H9 (cell line): ENCODE results near the gene TCAF1. TPM values are rescaled to one million over a fixed set of nuclear protein-coding genes. Genes with fewer than 3 reads are reported as not detected.

ENCODE experiments used
- DNase-seq: peaks from one replicate; pipeline ENCODE4 v3.0.0-alpha.2; 2017
- H2AFZ ChIP-seq: one replicate; pipeline ENCODE4 v1.6.1; 2013; ENCODE audit warnings: mild to moderate bottlenecking, low read length, control low read depth, moderate library complexity
- H2AK5ac ChIP-seq: 2 replicates; pipeline ENCODE4 v1.6.1; 2013; ENCODE audit warnings: low read length, control low read depth, mixed read lengths; ENCODE audit not compliant: insufficient read length
- H2BK120ac ChIP-seq: one replicate; pipeline ENCODE4 v1.6.1; 2013; ENCODE audit warnings: low read depth, mild to moderate bottlenecking, low read length, control low read depth, inconsistent platforms; ENCODE audit not compliant: poor library complexity, severe bottlenecking
- H2BK12ac ChIP-seq: 2 replicates; pipeline ENCODE4 v1.6.1; 2013; ENCODE audit warnings: low read length, control low read depth, mixed read lengths, low read depth; ENCODE audit not compliant: insufficient read length
- H2BK15ac ChIP-seq: 2 replicates; pipeline ENCODE4 v1.6.1; 2013; ENCODE audit warnings: low read depth, low read length, control low read depth
- H2BK20ac ChIP-seq: one replicate; pipeline ENCODE4 v1.6.1; 2013; ENCODE audit warnings: low read depth, mild to moderate bottlenecking, low read length, control low read depth, inconsistent platforms; ENCODE audit not compliant: poor library complexity, severe bottlenecking
- H2BK5ac ChIP-seq: 2 replicates; pipeline ENCODE4 v1.6.1; 2013; ENCODE audit warnings: low read length, control low read depth, mixed read lengths; ENCODE audit not compliant: insufficient read length
- H3K14ac ChIP-seq: 2 replicates; pipeline ENCODE4 v1.6.1; 2013; ENCODE audit warnings: low read length, control low read depth; ENCODE audit not compliant: insufficient read depth
- H3K18ac ChIP-seq: 2 replicates; pipeline ENCODE4 v1.6.1; 2013; ENCODE audit warnings: low read depth, mild to moderate bottlenecking, mixed read lengths, low read length, control low read depth; ENCODE audit not compliant: insufficient read length
- H3K23ac ChIP-seq: 2 replicates; pipeline ENCODE4 v1.6.1; 2013; ENCODE audit warnings: low read length, control low read depth, mixed read lengths, low read depth; ENCODE audit not compliant: insufficient read length
- H3K23me2 ChIP-seq: 2 replicates; pipeline ENCODE4 v1.6.1; 2013; ENCODE audit warnings: low read depth, mild to moderate bottlenecking, mixed read lengths, low read length, control low read depth; ENCODE audit not compliant: insufficient read length, poor library complexity, severe bottlenecking
- H3K27ac ChIP-seq: 2 replicates; pipeline ENCODE4 v1.5.1; 2013; ENCODE audit warnings: low read length, control low read depth, mixed read lengths, low read depth; ENCODE audit not compliant: insufficient read length
- H3K27me3 ChIP-seq: 2 replicates; pipeline ENCODE4 v1.6.1; 2013; ENCODE audit warnings: low read length, control low read depth, inconsistent platforms; ENCODE audit not compliant: insufficient read depth
- H3K4ac ChIP-seq: 2 replicates; pipeline ENCODE4 v1.6.1; 2013; ENCODE audit warnings: low read depth, mild to moderate bottlenecking, control low read depth, inconsistent platforms, low read length, moderate library complexity
- H3K4me1 ChIP-seq: 2 replicates; pipeline ENCODE4 v1.6.1; 2013; ENCODE audit warnings: low read length, control low read depth, inconsistent platforms; ENCODE audit not compliant: insufficient read depth
- H3K4me2 ChIP-seq: 2 replicates; pipeline ENCODE4 v1.6.1; 2013; ENCODE audit warnings: low read length, control low read depth, mixed read lengths; ENCODE audit not compliant: insufficient read length, insufficient read depth
- H3K56ac ChIP-seq: 2 replicates; pipeline ENCODE4 v1.6.1; 2013; ENCODE audit warnings: low read depth, mild to moderate bottlenecking, mixed read lengths, low read length, control low read depth; ENCODE audit not compliant: insufficient read length
- H3K79me1 ChIP-seq: 2 replicates; pipeline ENCODE4 v1.6.1; 2013; ENCODE audit warnings: low read depth, mild to moderate bottlenecking, moderate library complexity, low read length, control low read depth, inconsistent platforms; ENCODE audit not compliant: insufficient read depth, poor library complexity, severe bottlenecking
- H3K79me2 ChIP-seq: 2 replicates; pipeline ENCODE4 v1.6.1; 2013; ENCODE audit warnings: low read length, control low read depth, inconsistent platforms; ENCODE audit not compliant: insufficient read depth
- H3K9ac ChIP-seq: 2 replicates; pipeline ENCODE4 v1.6.1; 2013; ENCODE audit warnings: low read length, control low read depth, mixed read lengths; ENCODE audit not compliant: insufficient read length; ENCODE audit errors: extremely low read depth
- H3K9me3 ChIP-seq: one replicate; pipeline ENCODE4 v1.6.1; 2013; ENCODE audit warnings: low read depth, low read length, inconsistent platforms; ENCODE audit not compliant: control insufficient read depth
- H3T11ph ChIP-seq: one replicate; pipeline ENCODE4 v1.6.1; 2013; ENCODE audit warnings: mild to moderate bottlenecking, low read length, control low read depth, inconsistent platforms
- H4K20me1 ChIP-seq: one replicate; pipeline ENCODE4 v1.6.1; 2013; ENCODE audit not compliant: control insufficient read depth, insufficient read length, insufficient read depth
- H4K5ac ChIP-seq: 2 replicates; pipeline ENCODE4 v1.6.1; 2013; ENCODE audit warnings: low read depth, mild to moderate bottlenecking, mixed read lengths, low read length, control low read depth; ENCODE audit not compliant: insufficient read length
- H4K8ac ChIP-seq: replicated peaks from 2 replicates; pipeline ENCODE4 v1.6.1; 2013; ENCODE audit warnings: low read length, control low read depth, mixed read lengths, low read depth; ENCODE audit not compliant: insufficient read length
- H4K91ac ChIP-seq: 2 replicates; pipeline ENCODE4 v1.6.1; 2013; ENCODE audit warnings: low read depth, mild to moderate bottlenecking, moderate library complexity, mixed read lengths, low read length, control low read depth; ENCODE audit not compliant: insufficient read length
- H3K27ac Mint-ChIP-seq, 3 experiments: 2 replicates in 2 of 3; 3 replicates in 1 of 3; pipeline ENCODE4 v1.8.0; 2020 to 2021; ENCODE audit warnings: mixed read lengths in 3 of 3, mild to moderate bottlenecking in 1 of 3, moderate library complexity in 1 of 3
- H3K27me3 Mint-ChIP-seq: 2 replicates; pipeline ENCODE4 v1.8.0; 2021; ENCODE audit warnings: low read depth, mild to moderate bottlenecking, moderate library complexity, mixed read lengths
- H3K36me3 Mint-ChIP-seq, 3 experiments: 2 replicates in 2 of 3; 3 replicates in 1 of 3; pipeline ENCODE4 v1.8.0; 2020 to 2021; ENCODE audit warnings: low read depth in 3 of 3, mixed read lengths in 3 of 3; ENCODE audit not compliant: insufficient read depth in 1 of 3
- H3K4me1 Mint-ChIP-seq, 2 experiments: 2 replicates each; pipeline ENCODE4 v1.8.0; 2020; ENCODE audit warnings: mixed read lengths in 2 of 2
- H3K4me3 Mint-ChIP-seq, 2 experiments: 2 replicates in 1 of 2; 3 replicates in 1 of 2; pipeline ENCODE4 v1.8.0; 2020 to 2021; ENCODE audit warnings: mild to moderate bottlenecking in 2 of 2, mixed read lengths in 2 of 2, moderate library complexity in 1 of 2
- H3K9me3 Mint-ChIP-seq, 2 experiments: 2 replicates in 1 of 2; 3 replicates in 1 of 2; pipeline ENCODE4 v1.8.0; 2020; ENCODE audit warnings: mild to moderate bottlenecking in 2 of 2, mixed read lengths in 2 of 2, moderate library complexity in 1 of 2
- CTCF ChIP-seq: fragments of 200-600 bp; sonication (generic); conservative IDR thresholded peaks from 3 replicates; pipeline ENCODE4 v1.8.0; 2021; ENCODE audit warnings: antibody characterized with exemption, mild to moderate bottlenecking
- whole genome bisulfite sequencing: extraction: QIAGEN DNeasy Blood & Tissue Kit; methylation state at CpG from one replicate; pipeline ENCODE4 v1.1.7; 2013; ENCODE audit warnings: missing lambda C conversion rate, low lambda C conversion rate, mixed read lengths; ENCODE audit not compliant: insufficient read length; ENCODE audit errors: extremely low coverage; 5-methylcytosine and 5-hydroxymethylcytosine counted together
- total RNA-seq: library from RNA; stranded (reverse); gene quantifications from 2 replicates; pipeline ENCODE4 v1.2.1, GENCODE V29; 2021

Gene TCAF1
- total RNA-seq, 1 experiment from 2014 or later = 46.8 TPM

GRCh38 chr7:143886826-143887477 is 15.0 kb downstream of the TCAF1 start:
- Mint-ChIP-seq H3K27ac (peak overlapping the region in 1 of 3 experiments; percentile 64; a peak in 2 of 7 replicates), H3K9me3 (peaks cover 18 to 19% of the 10 kb centered on the region in 2 experiments), H3K4me1 (peaks cover 17 to 28% of the 10 kb centered on the region in 2 experiments), H3K27me3 (peaks cover 6% of the 10 kb centered on the region), H3K4me3 (no peak overlapping the region), H3K36me3 (peaks cover 14 to 32% (median 22%) of the 10 kb centered on the region in 3 experiments)
- 0 out of 2 replicates have a peak, but pooled peaks cover 4% of the 10 kb centered on the region for H3K4me1 ChIP-seq
- H3K18ac ChIP-seq = no peak overlapping the region
- no peak overlapping the region for H2BK12ac ChIP-seq
- no peak overlapping the region for H3K4me2 ChIP-seq
- H3K27ac ChIP-seq = no peak overlapping the region
- no peak overlapping the region for H2AFZ ChIP-seq
- no peak for TF ChIP-seq CTCF
- H4K8ac ChIP-seq = no peak overlapping the region
- H3K14ac ChIP-seq = no peak overlapping the region
- no CpG with 5 or more reads among the region's 6 CpGs for WGBS
- H3K9me3 ChIP-seq = no peaks in the 10 kb centered on the region
- peaks cover 16% of the 10 kb centered on the region for H3K23me2 ChIP-seq
- H3K79me1 ChIP-seq = peaks cover 3% of the 10 kb centered on the region
- no peaks in the 10 kb centered on the region for H3K27me3 ChIP-seq
- H2AK5ac ChIP-seq = no peak overlapping the region
- H4K5ac ChIP-seq = no peak overlapping the region
- H3K4ac ChIP-seq = no peak overlapping the region
- H3K23ac ChIP-seq = no peak overlapping the region
- no peak overlapping the region for H3T11ph ChIP-seq
- no peak overlapping the region for H2BK20ac ChIP-seq
- no peak overlapping the region for H3K56ac ChIP-seq
- H2BK120ac ChIP-seq = no peak overlapping the region
- H3K9ac ChIP-seq = no peak overlapping the region
- no peaks in the 10 kb centered on the region for H4K20me1 ChIP-seq
- no peak overlapping the region for H2BK5ac ChIP-seq
- DNase-seq = no peak
- H3K79me2 ChIP-seq = no peaks in the 10 kb centered on the region; the same call in 1 of the 2 replicates
- H4K91ac ChIP-seq = no peak overlapping the region
- no peak overlapping the region for H2BK15ac ChIP-seq
